GM19099 (cell line): ENCODE data around the gene TMEFF1.

Source experiments
- POLR2A ChIP-seq: IDR thresholded peaks from 3 replicates; pipeline ENCODE4 v1.6.1; 2011; ENCODE audit warnings: low read depth; ENCODE audit not compliant: insufficient read length; ENCODE audit errors: extremely low read depth

Gene TMEFF1

GRCh38 chr9:100441911-100442361 lies 31.0 kb upstream of the TMEFF1 start:
- TF ChIP-seq POLR2A: no peak

GRCh38 chr9:100443781-100444768 lies 28.9 kb upstream of the TMEFF1 start:
- TF ChIP-seq POLR2A: no peak

- no peak for TF ChIP-seq POLR2A
Observed at GRCh38 chr9:100445161-100445902, 27.6 kb upstream of the TMEFF1 start.

- TF ChIP-seq POLR2A: no peak
Observed at GRCh38 chr9:100445903-100446549, 26.9 kb upstream of the TMEFF1 start.

- no peak for TF ChIP-seq POLR2A
Observed at GRCh38 chr9:100447041-100447440, 25.9 kb upstream of the TMEFF1 start.

- TF ChIP-seq POLR2A: no peak
Observed at GRCh38 chr9:100448266-100448665, 24.7 kb upstream of the TMEFF1 start.

GRCh38 chr9:100449420-100449819 lies 23.5 kb upstream of the TMEFF1 start:
- no peak for TF ChIP-seq POLR2A

GRCh38 chr9:100452894-100453293 lies 20.1 kb upstream of the TMEFF1 start:
- no peak for TF ChIP-seq POLR2A

GRCh38 chr9:100455470-100455869 lies 17.5 kb upstream of the TMEFF1 start:
- no peak for TF ChIP-seq POLR2A

- TF ChIP-seq POLR2A: no peak
Observed at GRCh38 chr9:100457517-100457916, 15.4 kb upstream of the TMEFF1 start.

GRCh38 chr9:100459963-100460362 lies 13.0 kb upstream of the TMEFF1 start:
- TF ChIP-seq POLR2A: no peak

GRCh38 chr9:100465274-100465673 lies 7.7 kb upstream of the TMEFF1 start:
- TF ChIP-seq POLR2A: no peak

- TF ChIP-seq POLR2A: no peak
Observed at GRCh38 chr9:100465761-100466160, 7.2 kb upstream of the TMEFF1 start.

- TF ChIP-seq POLR2A: no peak
Observed at GRCh38 chr9:100466171-100466828, 6.6 kb upstream of the TMEFF1 start.

- TF ChIP-seq POLR2A: no peak
Observed at GRCh38 chr9:100466829-100467221, 6.1 kb upstream of the TMEFF1 start.

- no peak for TF ChIP-seq POLR2A
Observed at GRCh38 chr9:100468041-100468440, 4.9 kb upstream of the TMEFF1 start.

- no peak for TF ChIP-seq POLR2A
Observed at GRCh38 chr9:100472268-100472667, 681 bp upstream of the TMEFF1 start.
